ENCODE data around the gene AFAP1. TPM values are rescaled to one million over a fixed set of nuclear protein-coding genes. Genes with fewer than 3 reads are reported as not detected.

AFAP1 gene
- total RNA-seq, 1 experiment from 2014 or later = 94.7 TPM

- intact Hi-C loops (cut with micrococcal nuclease; ENCODE audit: unreplicated experiment) (no loop called here), in situ Hi-C loops (cut with HindIII; ENCODE audit: low pct_unique_long_range_greater_than_20kb, low sequenced_read_pairs) (no loop called here)
- H3K4me1 ChIP-seq (ENCODE audit: control insufficient read depth, insufficient read depth, low read length) = peaks cover 15% of the 10 kb centered on the region
- no peaks in the 10 kb centered on the region for H3K27me3 ChIP-seq (ENCODE audit: control insufficient read depth, insufficient read depth, low read length)
- H3K9me3 ChIP-seq (ENCODE audit: control insufficient read depth, insufficient read depth, low read depth, low read length) = no peaks in the 10 kb centered on the region; the same call in 1 of the 2 replicates
- H3K36me3 ChIP-seq (ENCODE audit: control insufficient read depth, insufficient read depth, low read length) = no peaks in the 10 kb centered on the region
- TF ChIP-seq REST (IDR thresholded peaks at IDR 0.05; ENCODE audit: insufficient read depth in 1 of 2, low read depth in 2 of 2, low read length in 1 of 2) (no peak), TCF7L2 (IDR thresholded peaks at IDR 0.05; ENCODE audit: low read depth, low read length) (no peak), POLR2AphosphoS5 (IDR thresholded peaks at IDR 0.05; ENCODE audit: low read depth, low read length) (no peak), SIN3A (IDR thresholded peaks at IDR 0.05; ENCODE audit: borderline replicate concordance, insufficient read depth, low read depth, low read length) (no peak), CTCF (IDR thresholded peaks at IDR 0.05) (no peak)
- ChIA-PET POLR2A (no interaction called here), CTCF (no interaction called here)
- H3K4me3 ChIP-seq (ENCODE audit: low read depth in 2 of 2, low read length in 2 of 2) = no peak overlapping the region
- BruUV-seq (replicated peaks) = no TSS peak
- ATAC-seq (no peak), DNase-seq (ENCODE audit: low read depth, low spot score) (no peak)
- peak overlapping the region; percentile 48; the same call in 1 of the 2 replicates for H3K27ac ChIP-seq (ENCODE audit: low read length)
Observed at GRCh38 chr4:7947927-7948326, 8.3 kb upstream of the AFAP1 start.

GRCh38 chr4:7945709-7946380 lies 6.2 kb upstream of the AFAP1 start:
- no peaks in the 10 kb centered on the region for H3K36me3 ChIP-seq (ENCODE audit: control insufficient read depth, insufficient read depth, low read length)
- ChIA-PET CTCF (interaction anchor here (1.0 kb wide), 1 partner anchor 32 kb away, joined by 8 read pairs; no protein-coding TSS in a partner anchor), POLR2A (no interaction called here)
- intact Hi-C loops (cut with micrococcal nuclease; ENCODE audit: unreplicated experiment) (no loop called here), in situ Hi-C loops (cut with HindIII; ENCODE audit: low pct_unique_long_range_greater_than_20kb, low sequenced_read_pairs) (no loop called here)
- H3K27me3 ChIP-seq (ENCODE audit: control insufficient read depth, insufficient read depth, low read length) = no peaks in the 10 kb centered on the region
- BruUV-seq (replicated peaks) = no TSS peak
- H3K9me3 ChIP-seq (ENCODE audit: control insufficient read depth, insufficient read depth, low read depth, low read length) = no peaks in the 10 kb centered on the region
- H3K27ac ChIP-seq (ENCODE audit: low read length) = peak overlapping the region; percentile 65
- DNase-seq (ENCODE audit: low read depth, low spot score) (no peak), ATAC-seq (no peak)
- H3K4me3 ChIP-seq (ENCODE audit: low read depth in 2 of 2, low read length in 2 of 2) = no peak overlapping the region
- peaks cover 32% of the 10 kb centered on the region for H3K4me1 ChIP-seq (ENCODE audit: control insufficient read depth, insufficient read depth, low read length)
- TF ChIP-seq CTCF (IDR thresholded peaks at IDR 0.05) (no peak), REST (IDR thresholded peaks at IDR 0.05; ENCODE audit: insufficient read depth in 1 of 2, low read depth in 2 of 2, low read length in 1 of 2) (no peak), SIN3A (IDR thresholded peaks at IDR 0.05; ENCODE audit: borderline replicate concordance, insufficient read depth, low read depth, low read length) (no peak), TCF7L2 (IDR thresholded peaks at IDR 0.05; ENCODE audit: low read depth, low read length) (no peak), POLR2AphosphoS5 (IDR thresholded peaks at IDR 0.05; ENCODE audit: low read depth, low read length) (no peak)
